A549 (cell line): ENCODE data around the gene NUP210. TPM values are rescaled to one million over a fixed set of nuclear protein-coding genes. Genes with fewer than 3 reads are reported as not detected.

Source experiments
- ATAC-seq, 2 experiments: fragments of 200-7000 bp in 1 of 2; fragments of >200 bp in 1 of 2; cut with Nextera tagmentation in 1 of 2; cut with Tn5 transposase in 1 of 2; 3 replicates each; pipeline versions ENCODE4 v1.8.0 to v1.9.1; 2018 to 2020; ENCODE audit warnings: mild to moderate bottlenecking in 1 of 2, moderate library complexity in 1 of 2
- CTCF ChIA-PET: fragments of 300-600 bp; sonication (Branson Sonifier 250); formaldehyde crosslinking; extraction: SDS; loops from one replicate; lab custom pipeline; 2021; ENCODE audit warnings: antibody characterized with exemption, inconsistent platforms; lab: Yijun Ruan, JAX
- POLR2A ChIA-PET: fragments of 350-600 bp; formaldehyde crosslinking; extraction: SDS; loops from one replicate; lab custom pipeline; 2021; ENCODE audit warnings: antibody characterized with exemption, inconsistent platforms; lab: Yijun Ruan, JAX
- DNase-seq, 2 experiments: peaks; one replicate each; pipeline versions ENCODE4 v3.0.0 to v3.0.0-alpha.2; 2011 to 2016; ENCODE audit warnings: low read depth in 1 of 2, low spot score in 1 of 2
- FAIRE-seq: peaks from 2 replicates; lab custom pipeline; 2011; peaks lifted over from hg19 to GRCh38; lab: Jason Lieb, UNC
- H3K27ac ChIP-seq, 2 experiments: fragments of >200 bp; sonication (Bioruptor Twin); formaldehyde crosslinking; 3 replicates each; pipeline ENCODE4 v1.5.1; 2016 to 2017
- H3K4me1 ChIP-seq: fragments of >200 bp; sonication (Bioruptor Twin); formaldehyde crosslinking; 3 replicates; pipeline ENCODE4 v1.6.1; 2016
- H3K4me2 ChIP-seq: fragments of >200 bp; sonication (Bioruptor Twin); formaldehyde crosslinking; 3 replicates; pipeline ENCODE4 v1.6.1; 2016
- H3K4me3 ChIP-seq: fragments of >200 bp; sonication (Bioruptor Twin); formaldehyde crosslinking; 3 replicates; pipeline ENCODE4 v1.5.1; 2016
- H3K9me3 ChIP-seq: fragments of >200 bp; sonication (Bioruptor Twin); formaldehyde crosslinking; 3 replicates; pipeline ENCODE4 v1.6.1; 2016
- CBX8 ChIP-seq: fragments of 200-600 bp; sonication (generic); IDR thresholded peaks from 2 replicates; pipeline ENCODE4 v1.6.1; 2016
- CHD2 ChIP-seq: fragments of 150-350 bp; IDR thresholded peaks from 2 replicates; pipeline ENCODE4 v1.6.1; 2014; ENCODE audit warnings: low read length; ENCODE audit not compliant: partially characterized antibody
- EHF ChIP-seq: fragments of 250-450 bp; sonication (Bioruptor Pico); IDR thresholded peaks from 2 replicates; pipeline ENCODE4 v1.5.0; 2020; ENCODE audit warnings: mild to moderate bottlenecking
- FOXS1 ChIP-seq: fragments of 250-450 bp; sonication (Bioruptor Pico); IDR thresholded peaks from 2 replicates; pipeline ENCODE4 v1.5.0; 2020; ENCODE audit warnings: mild to moderate bottlenecking, moderate library complexity
- HOXB5 ChIP-seq: fragments of 250-450 bp; sonication (Bioruptor Pico); IDR thresholded peaks from 2 replicates; pipeline ENCODE4 v1.5.0; 2020; ENCODE audit warnings: mild to moderate bottlenecking, moderate library complexity
- RAD21 ChIP-seq, 2 experiments: fragments of >200 bp in 1 of 2; sonication (Bioruptor Twin) in 1 of 2; formaldehyde crosslinking in 1 of 2; IDR thresholded peaks in 1 of 2; conservative IDR thresholded peaks in 1 of 2; 2 replicates in 1 of 2; 3 replicates in 1 of 2; pipeline ENCODE4 v1.6.1; 2012 to 2018; ENCODE audit warnings: inconsistent platforms in 1 of 2
- RFX5 ChIP-seq: fragments of 450-650 bp; IDR thresholded peaks from 2 replicates; pipeline ENCODE4 v1.7.1; 2014; ENCODE audit warnings: antibody characterized with exemption, mild to moderate bottlenecking, moderate library complexity
- RNF2 ChIP-seq: fragments of 200-600 bp; sonication (generic); IDR thresholded peaks from 2 replicates; pipeline ENCODE4 v1.6.1; 2016; ENCODE audit warnings: low read depth, mild to moderate bottlenecking, antibody characterized with exemption, moderate library complexity, borderline replicate concordance
- TFCP2L1 ChIP-seq: fragments of 250-450 bp; sonication (Bioruptor Pico); IDR thresholded peaks from 2 replicates; pipeline ENCODE4 v1.5.0; 2021; ENCODE audit warnings: mild to moderate bottlenecking
- ZC3H11A ChIP-seq: fragments of 450-650 bp; IDR thresholded peaks from 2 replicates; pipeline ENCODE4 v1.6.1; 2014; ENCODE audit warnings: antibody characterized with exemption, mild to moderate bottlenecking
- WGBS: methylation state at CpG from one replicate; pipeline ENCODE4 v1.1.6; 2017; ENCODE audit errors: missing lambda C conversion rate; 5-methylcytosine and 5-hydroxymethylcytosine counted together
- polyA plus RNA-seq, 4 experiments: library from polyadenylated mRNA; depleted of rRNA in 3 of 4; stranded (reverse); fragments of >200 nt; fragmentation: RNase III in 1 of 4; extraction: RNeasy Plus Mini Kit Qiagen cat#74134 plus additional on column Dnase treatment in 1 of 4; gene quantifications; 2 replicates in 3 of 4; 3 replicates in 1 of 4; pipeline ENCODE4 v1.2.3, GENCODE V29; 2011 to 2017
- TF ChIP-seq, protein P1 (sequence below): fragments of 200-600 bp; sonication (generic); IDR thresholded peaks from 2 replicates; pipeline ENCODE4 v1.6.1; 2016; ENCODE audit warnings: antibody characterized with exemption, mild to moderate bottlenecking, moderate library complexity
- TF ChIP-seq, protein P2 (sequence below): fragments of 450-650 bp; IDR thresholded peaks from 2 replicates; pipeline ENCODE4 v1.6.1; 2014; ENCODE audit warnings: antibody characterized with exemption
- TF ChIP-seq, protein P3 (sequence below): fragments of >200 bp; sonication (Bioruptor Twin); formaldehyde crosslinking; IDR thresholded peaks from 3 replicates; pipeline ENCODE4 v1.5.1; 2016
- TF ChIP-seq, protein P4 (sequence below): IDR thresholded peaks from 2 replicates; pipeline ENCODE4 v1.6.1; 2012

The NUP210 gene
- polyA plus RNA-seq, 2 of the 4 experiments (the other 2 are of a cell fraction), result 25.7 to 28.1 TPM

DNA sequence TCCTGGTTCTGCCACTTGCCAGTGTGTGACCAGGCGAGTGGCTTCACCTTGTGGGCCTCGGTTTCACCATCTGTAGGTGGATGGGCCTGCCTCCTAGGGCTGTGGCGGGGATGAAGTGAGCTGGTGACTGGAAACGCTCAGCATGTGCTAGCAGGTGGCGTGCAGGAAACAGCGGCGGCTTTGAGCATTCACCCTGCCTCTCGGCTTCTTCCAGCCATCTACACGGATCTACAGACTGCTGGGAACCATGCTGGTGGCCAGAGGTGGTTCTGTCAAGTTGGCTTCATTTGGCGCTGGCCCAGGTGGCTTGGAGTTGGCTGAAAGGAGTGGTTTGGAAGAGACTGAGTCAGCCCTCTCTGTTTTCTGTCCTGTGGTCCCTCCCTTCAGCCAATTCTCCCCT lies 106.3 kb downstream of the NUP210 start:
- Histone ChIP-seq H3K4me2 (no peak overlapping the region), H3K4me3 (no peak overlapping the region), H3K27ac (no peak overlapping the region), H3K4me1 (no peaks in the 10 kb centered on the region), H3K9me3 (no peaks in the 10 kb centered on the region)
- WGBS, result 94% methylated on average over 10 of the region's 10 CpGs
- ChIA-PET CTCF (no interaction called here), POLR2A (no interaction called here)
- DNase-seq (no peak), ATAC-seq (no peak), FAIRE-seq (no peak)
- TF ChIP-seq TFCP2L1 (no peak), RNF2 (no peak), RFX5 (no peak), FOXS1 (no peak)
- TF ChIP-seq, protein P1, sequence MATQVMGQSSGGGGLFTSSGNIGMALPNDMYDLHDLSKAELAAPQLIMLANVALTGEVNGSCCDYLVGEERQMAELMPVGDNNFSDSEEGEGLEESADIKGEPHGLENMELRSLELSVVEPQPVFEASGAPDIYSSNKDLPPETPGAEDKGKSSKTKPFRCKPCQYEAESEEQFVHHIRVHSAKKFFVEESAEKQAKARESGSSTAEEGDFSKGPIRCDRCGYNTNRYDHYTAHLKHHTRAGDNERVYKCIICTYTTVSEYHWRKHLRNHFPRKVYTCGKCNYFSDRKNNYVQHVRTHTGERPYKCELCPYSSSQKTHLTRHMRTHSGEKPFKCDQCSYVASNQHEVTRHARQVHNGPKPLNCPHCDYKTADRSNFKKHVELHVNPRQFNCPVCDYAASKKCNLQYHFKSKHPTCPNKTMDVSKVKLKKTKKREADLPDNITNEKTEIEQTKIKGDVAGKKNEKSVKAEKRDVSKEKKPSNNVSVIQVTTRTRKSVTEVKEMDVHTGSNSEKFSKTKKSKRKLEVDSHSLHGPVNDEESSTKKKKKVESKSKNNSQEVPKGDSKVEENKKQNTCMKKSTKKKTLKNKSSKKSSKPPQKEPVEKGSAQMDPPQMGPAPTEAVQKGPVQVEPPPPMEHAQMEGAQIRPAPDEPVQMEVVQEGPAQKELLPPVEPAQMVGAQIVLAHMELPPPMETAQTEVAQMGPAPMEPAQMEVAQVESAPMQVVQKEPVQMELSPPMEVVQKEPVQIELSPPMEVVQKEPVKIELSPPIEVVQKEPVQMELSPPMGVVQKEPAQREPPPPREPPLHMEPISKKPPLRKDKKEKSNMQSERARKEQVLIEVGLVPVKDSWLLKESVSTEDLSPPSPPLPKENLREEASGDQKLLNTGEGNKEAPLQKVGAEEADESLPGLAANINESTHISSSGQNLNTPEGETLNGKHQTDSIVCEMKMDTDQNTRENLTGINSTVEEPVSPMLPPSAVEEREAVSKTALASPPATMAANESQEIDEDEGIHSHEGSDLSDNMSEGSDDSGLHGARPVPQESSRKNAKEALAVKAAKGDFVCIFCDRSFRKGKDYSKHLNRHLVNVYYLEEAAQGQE, result no peak

DNA sequence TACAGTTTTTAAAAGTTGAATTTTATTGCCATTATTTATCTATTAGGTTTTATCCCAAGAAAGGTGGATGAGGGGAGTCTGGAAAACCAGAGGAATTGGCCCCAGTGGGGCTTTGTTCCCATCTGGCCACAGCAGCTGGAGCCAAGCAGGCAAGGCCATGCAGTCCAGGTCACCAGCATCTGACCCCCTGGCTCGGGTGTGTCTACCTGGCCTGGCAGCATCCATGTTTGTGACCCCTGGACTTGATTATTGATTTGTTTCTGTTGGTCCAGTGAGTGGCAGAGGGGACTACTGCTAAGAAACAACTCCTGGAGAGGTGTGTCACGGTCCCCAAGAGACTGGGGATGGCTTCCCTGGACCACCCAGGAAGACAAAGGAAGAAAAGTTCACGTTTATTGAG lies 111.1 kb downstream of the NUP210 start:
- Histone ChIP-seq H3K27ac (no peak overlapping the region), H3K4me2 (no peak overlapping the region), H3K4me3 (no peak overlapping the region), H3K9me3 (no peaks in the 10 kb centered on the region), H3K4me1 (no peaks in the 10 kb centered on the region)
- POLR2A ChIA-PET, result no interaction called here
- FAIRE-seq (no peak), DNase-seq (no peak), ATAC-seq (no peak)
- WGBS, result 49% methylated on average over 3 of the region's 3 CpGs
- no peak for TF ChIP-seq EHF
- TF ChIP-seq, protein P2, sequence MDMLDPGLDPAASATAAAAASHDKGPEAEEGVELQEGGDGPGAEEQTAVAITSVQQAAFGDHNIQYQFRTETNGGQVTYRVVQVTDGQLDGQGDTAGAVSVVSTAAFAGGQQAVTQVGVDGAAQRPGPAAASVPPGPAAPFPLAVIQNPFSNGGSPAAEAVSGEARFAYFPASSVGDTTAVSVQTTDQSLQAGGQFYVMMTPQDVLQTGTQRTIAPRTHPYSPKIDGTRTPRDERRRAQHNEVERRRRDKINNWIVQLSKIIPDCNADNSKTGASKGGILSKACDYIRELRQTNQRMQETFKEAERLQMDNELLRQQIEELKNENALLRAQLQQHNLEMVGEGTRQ, result no peak
- no peak for TF ChIP-seq CBX8
- no peak for TF ChIP-seq HOXB5 (CRISPR knock-in tag)
- no peak for TF ChIP-seq ZC3H11A
- CTCF ChIA-PET, result interaction anchor here (0.7 to 0.9 kb wide), 2 partner anchors 26 to 60 kb away, joined by 4 to 6 read pairs; no protein-coding TSS in a partner anchor

DNA sequence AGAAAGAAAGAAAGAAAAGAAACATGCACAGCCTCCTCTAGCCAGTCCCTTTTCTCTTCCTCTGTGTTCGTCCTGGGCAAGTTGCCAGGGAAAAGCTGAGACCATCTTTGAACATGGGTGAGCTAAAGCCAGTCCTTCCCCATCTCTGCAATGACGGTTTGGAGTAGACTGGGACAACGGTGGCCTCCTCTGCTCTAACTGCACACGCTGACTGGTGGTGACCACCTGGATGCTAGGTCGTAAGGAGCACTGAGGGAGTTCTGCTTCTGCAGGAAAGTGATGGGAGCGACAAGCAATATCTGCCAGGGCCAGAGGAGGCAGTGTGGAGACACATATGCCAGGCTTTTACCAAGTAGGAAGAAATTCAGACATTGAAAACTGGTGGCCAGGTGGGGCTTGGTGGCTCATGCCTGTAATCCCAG lies 111.7 kb downstream of the NUP210 start:
- TF ChIP-seq RAD21 (conservative IDR thresholded peaks at IDR 0.05 in 1 of 2, IDR thresholded peaks at IDR 0.05 in 1 of 2), result peak; percentile 33 to 44; a peak in 4 of 5 replicates
- TF ChIP-seq, protein P3, sequence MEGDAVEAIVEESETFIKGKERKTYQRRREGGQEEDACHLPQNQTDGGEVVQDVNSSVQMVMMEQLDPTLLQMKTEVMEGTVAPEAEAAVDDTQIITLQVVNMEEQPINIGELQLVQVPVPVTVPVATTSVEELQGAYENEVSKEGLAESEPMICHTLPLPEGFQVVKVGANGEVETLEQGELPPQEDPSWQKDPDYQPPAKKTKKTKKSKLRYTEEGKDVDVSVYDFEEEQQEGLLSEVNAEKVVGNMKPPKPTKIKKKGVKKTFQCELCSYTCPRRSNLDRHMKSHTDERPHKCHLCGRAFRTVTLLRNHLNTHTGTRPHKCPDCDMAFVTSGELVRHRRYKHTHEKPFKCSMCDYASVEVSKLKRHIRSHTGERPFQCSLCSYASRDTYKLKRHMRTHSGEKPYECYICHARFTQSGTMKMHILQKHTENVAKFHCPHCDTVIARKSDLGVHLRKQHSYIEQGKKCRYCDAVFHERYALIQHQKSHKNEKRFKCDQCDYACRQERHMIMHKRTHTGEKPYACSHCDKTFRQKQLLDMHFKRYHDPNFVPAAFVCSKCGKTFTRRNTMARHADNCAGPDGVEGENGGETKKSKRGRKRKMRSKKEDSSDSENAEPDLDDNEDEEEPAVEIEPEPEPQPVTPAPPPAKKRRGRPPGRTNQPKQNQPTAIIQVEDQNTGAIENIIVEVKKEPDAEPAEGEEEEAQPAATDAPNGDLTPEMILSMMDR, result peak; percentile 45
- no peak for TF ChIP-seq CHD2
- TF ChIP-seq, protein P4, sequence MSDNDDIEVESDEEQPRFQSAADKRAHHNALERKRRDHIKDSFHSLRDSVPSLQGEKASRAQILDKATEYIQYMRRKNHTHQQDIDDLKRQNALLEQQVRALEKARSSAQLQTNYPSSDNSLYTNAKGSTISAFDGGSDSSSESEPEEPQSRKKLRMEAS, result no peak

More for the DNA sequence above, 111.7 kb downstream of the NUP210 start:
- CTCF ChIA-PET, result interaction anchor here (1.1 to 3.5 kb wide), 5 partner anchors 10 to 188 kb away, joined by 3 to 15 read pairs (median 4); no protein-coding TSS in a partner anchor
- POLR2A ChIA-PET, result no interaction called here
- Histone ChIP-seq H3K4me2 (no peak overlapping the region), H3K4me3 (no peak overlapping the region), H3K9me3 (no peaks in the 10 kb centered on the region), H3K4me1 (no peaks in the 10 kb centered on the region), H3K27ac (no peak overlapping the region)
- ATAC-seq (peak; percentile 91 to 92), FAIRE-seq (no peak), DNase-seq (peak; percentile 71 to 80)
- 37% methylated on average over 6 of the region's 6 CpGs for WGBS
